T47D (cell line): ENCODE measurements around the gene PKN3.

Experiments used
- DNase-seq, 2 experiments: peaks; one replicate each; pipeline versions ENCODE4 v3.0.0 to v3.0.0-alpha.2; 2011 to 2012; ENCODE audit warnings: low read depth in 1 of 2, low spot score in 1 of 2
- JUND ChIP-seq: IDR thresholded peaks from 2 replicates; pipeline ENCODE4 v1.6.1; 2012; ENCODE audit warnings: low read depth
- in situ Hi-C: cut with HindIII; loops from 2 replicates; pipeline ENCODE4 v1.10.0; 2016; ENCODE audit warnings: low sequenced_read_pairs, low pct_unique_long_range_greater_than_20kb

Gene PKN3

DNA sequence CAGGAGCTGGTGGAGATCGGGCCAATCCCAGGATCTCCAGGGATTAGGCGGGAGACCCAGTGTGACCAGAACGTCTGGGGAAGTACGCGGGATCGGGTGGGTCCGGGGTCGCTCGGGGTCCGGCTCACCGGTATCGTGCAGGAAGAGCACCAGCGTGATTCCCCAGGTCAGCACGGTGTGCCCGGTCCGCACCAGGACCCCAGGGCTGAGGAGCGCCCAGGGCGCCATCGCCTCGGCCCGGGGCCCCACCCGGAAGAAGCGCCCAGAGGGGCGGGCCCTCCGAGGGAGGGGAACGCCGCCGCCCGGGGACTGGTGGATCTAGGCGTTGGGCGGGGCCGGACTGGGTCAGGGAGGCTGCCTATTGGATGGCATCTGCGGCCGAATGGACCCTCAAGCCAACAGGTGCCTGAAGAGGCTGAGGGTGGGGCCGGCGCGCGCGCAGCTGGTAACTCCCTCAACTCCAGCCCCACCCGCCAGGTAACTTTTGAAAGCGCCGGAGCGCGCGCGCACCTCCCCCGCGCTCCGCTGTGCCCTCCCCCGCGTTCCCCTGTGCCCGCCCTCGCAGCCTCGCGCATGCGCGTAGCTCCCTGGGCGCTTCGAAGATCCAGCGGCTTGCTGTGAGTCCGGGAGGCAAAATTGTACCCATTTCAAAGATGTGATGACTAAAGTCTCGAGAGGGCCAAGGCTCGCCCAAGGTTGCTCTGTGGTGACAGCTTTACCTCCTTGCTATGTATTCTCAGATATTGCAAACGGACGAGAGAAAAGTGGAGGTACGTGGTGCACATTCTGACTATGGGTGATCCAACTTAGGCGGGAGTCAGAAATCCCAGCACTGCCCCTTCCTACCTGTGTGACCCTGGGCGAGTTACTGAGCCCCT lies 21.8 kb downstream of the PKN3 start, which contains the start of gene ZDHHC12:
TSS of gene ZDHHC12 (minus strand) at position 262 of the 878 bp plus-strand sequence. CDS start at position 228, 34 bp downstream.
- in situ Hi-C loops, result no loop called here
- no peak for TF ChIP-seq JUND

GRCh38 chr9:128724744-128725211 lies 22.5 kb downstream of the PKN3 start:
- DNase-seq, result peak; percentile 55 to 74
- in situ Hi-C loops, result no loop called here
- TF ChIP-seq JUND, result no peak

More for the DNA sequence above, 21.8 kb downstream of the PKN3 start, which contains the start of gene ZDHHC12:
- peak; percentile 100 for DNase-seq

DNA sequence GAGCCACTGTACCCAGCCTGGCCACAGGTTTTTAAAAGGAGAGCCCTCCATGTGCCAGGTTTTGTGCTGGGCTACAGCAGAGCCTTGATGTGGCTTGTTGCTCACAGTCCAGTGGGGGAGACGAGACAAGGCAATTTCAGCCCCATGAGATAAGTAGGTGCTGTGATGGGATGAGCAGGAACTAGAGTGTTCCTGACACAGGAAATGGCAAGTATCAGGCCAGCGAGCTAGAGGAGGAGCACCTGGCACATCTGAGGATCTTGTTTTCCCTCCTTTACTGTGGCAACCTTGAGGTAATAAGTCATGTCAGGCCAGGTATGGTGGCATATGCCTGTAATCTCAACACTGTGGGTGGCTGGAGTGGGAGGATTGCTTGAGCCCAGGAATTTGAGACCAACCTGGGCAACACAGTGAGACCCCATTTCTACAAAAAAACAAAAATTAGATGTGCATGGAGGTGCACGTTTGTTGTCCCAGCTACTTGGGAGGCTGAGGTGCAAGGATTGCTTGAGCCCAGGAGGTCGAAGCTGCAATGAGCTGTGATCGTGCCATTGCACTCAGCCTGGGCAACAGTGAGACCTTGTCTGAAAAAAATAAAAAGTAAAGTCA lies 25.4 kb downstream of the PKN3 start:
- DNase-seq, result no peak
- in situ Hi-C loops, result no loop called here
- no peak for TF ChIP-seq JUND

GRCh38 chr9:128728298-128728697 lies 26.0 kb downstream of the PKN3 start:
- TF ChIP-seq JUND, result no peak
- in situ Hi-C loops, result no loop called here
- no peak for DNase-seq

GRCh38 chr9:128729302-128729701 lies 27.0 kb downstream of the PKN3 start:
- in situ Hi-C loops, result no loop called here
- no peak for DNase-seq
- no peak for TF ChIP-seq JUND

DNA sequence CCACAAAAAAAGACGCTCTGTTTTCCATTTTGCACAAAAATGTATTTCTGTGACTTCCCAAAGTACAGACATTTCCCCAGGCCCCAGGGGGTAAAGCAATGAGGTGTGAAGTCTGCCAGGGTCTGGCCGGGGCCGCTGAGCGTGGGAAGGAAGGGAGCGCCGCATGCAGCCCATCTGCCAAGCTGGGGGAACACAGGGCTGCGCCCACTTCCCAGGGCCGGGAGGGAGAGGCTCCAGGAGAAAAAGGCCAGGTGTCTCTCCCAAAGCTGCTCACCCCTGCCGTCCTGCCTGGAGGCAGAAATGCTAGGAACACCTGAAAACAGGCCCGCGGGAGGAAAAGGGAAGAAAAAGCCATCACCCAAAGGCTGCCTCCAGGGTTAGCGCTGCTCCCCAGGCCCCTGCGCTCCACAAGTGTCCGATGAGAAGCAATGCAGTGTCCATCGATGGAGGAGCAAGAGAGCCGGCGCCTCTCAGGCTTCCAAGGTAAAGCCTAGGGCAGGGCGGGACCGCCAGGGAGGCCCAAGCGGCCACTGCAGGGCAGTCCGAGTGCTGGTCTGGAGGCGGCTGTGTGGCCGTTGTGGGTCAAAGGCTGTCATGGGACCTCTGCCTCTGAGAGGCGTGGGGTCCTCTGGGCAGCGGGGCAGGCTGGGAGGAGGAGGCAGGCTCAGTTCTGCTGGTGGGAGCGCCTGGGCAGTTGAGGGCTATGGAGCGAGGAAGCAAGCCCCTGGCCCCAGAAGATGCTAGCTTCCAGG lies 27.6 kb downstream of the PKN3 start:
- TF ChIP-seq JUND, result no peak
- no peak for DNase-seq
- in situ Hi-C loops, result no loop called here

- TF ChIP-seq JUND, result no peak
- no peak for DNase-seq
- in situ Hi-C loops, result no loop called here
Measured at GRCh38 chr9:128731093-128731492, 28.8 kb downstream of the PKN3 start.

- DNase-seq, result no peak
- TF ChIP-seq JUND, result no peak
- in situ Hi-C loops, result no loop called here
Measured at GRCh38 chr9:128731691-128732090, 29.4 kb downstream of the PKN3 start.

GRCh38 chr9:128732576-128732975 lies 30.3 kb downstream of the PKN3 start:
- TF ChIP-seq JUND, result no peak
- in situ Hi-C loops, result no loop called here
- DNase-seq, result no peak

- in situ Hi-C loops, result no loop called here
- peak; percentile 82 to 94 for DNase-seq
- TF ChIP-seq JUND, result no peak
Measured at GRCh38 chr9:128733256-128733655, 31.0 kb downstream of the PKN3 start.

DNA sequence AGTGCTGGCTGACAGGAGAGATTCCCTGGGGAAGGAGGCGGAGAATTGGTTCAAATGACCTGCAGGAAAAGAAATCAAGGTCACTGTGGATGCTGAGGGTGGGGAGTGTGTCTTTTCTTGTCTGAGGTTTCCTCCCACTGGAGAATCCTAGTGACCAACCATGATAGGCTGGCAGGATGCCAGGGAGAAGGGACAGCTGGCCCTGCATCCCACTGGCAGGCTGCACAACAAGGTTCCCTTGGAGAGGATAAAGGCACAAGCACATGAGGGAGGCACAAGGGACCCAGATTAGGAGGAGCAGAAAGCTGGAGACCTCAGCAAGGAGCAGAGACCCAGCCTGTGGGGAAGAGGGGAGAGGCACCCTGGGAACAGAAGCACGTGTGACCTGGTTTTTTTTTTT lies 33.1 kb downstream of the PKN3 start:
- TF ChIP-seq JUND, result no peak
- in situ Hi-C loops, result no loop called here
- DNase-seq, result no peak

DNA sequence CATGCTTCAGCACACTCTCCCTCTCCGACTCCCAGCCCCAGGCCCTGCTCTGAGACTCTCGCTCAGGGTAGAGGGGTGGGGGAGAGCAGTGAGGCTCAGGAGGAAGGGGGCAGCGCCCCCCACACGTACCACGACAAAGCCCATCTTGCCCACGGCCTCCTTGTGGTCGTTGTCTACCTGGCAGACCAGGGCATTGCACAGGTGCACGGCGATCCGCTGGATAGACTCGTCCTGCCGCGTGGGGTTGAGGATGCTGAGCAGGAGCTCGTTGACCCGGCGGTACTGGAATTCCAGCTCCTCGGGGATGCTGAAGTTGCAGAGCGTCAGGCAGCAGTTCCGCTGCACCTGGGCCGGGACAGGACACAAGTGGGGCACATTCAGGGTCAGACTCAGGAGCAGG lies 40.1 kb downstream of the PKN3 start:
- in situ Hi-C loops, result no loop called here
- peak in 1 of 2 experiments; percentile 24 for DNase-seq
- no peak for TF ChIP-seq JUND
